Activated CD4-positive, alpha-beta T cell treated with anti-CD3 and anti-CD28 coated beads for 36 hours (primary cell): ENCODE results near the gene ACAD8. TPM values are rescaled to one million over a fixed set of nuclear protein-coding genes. Genes with fewer than 3 reads are reported as not detected.

Experiments
- ATAC-seq: fragments of 200-7000 bp; cut with Tn5 transposase; one replicate; pipeline ENCODE4 v1.10.0; 2021; ENCODE audit warnings: mild to moderate bottlenecking, moderate library complexity
- CTCF ChIA-PET: fragments of 350-600 bp; sonication (Branson Sonifier 250); formaldehyde crosslinking; loops from one replicate; lab custom pipeline; 2021; ENCODE audit warnings: antibody characterized with exemption; lab: Charles Lee
- POLR2A ChIA-PET: fragments of 350-600 bp; sonication (Branson Sonifier 250); formaldehyde crosslinking; loops from one replicate; lab custom pipeline; 2021; ENCODE audit warnings: antibody characterized with exemption, inconsistent platforms; lab: Charles Lee
- DNase-seq: peaks from one replicate; pipeline ENCODE4 v3.0.0-alpha.2; 2020
- H3K27ac Mint-ChIP-seq: one replicate; pipeline ENCODE4 v1.8.0; 2021; ENCODE audit warnings: mixed read lengths
- H3K27me3 Mint-ChIP-seq: one replicate; pipeline ENCODE4 v1.8.0; 2021; ENCODE audit warnings: mixed read lengths
- H3K36me3 Mint-ChIP-seq: one replicate; pipeline ENCODE4 v1.8.0; 2021; ENCODE audit warnings: low read depth, mixed read lengths
- H3K4me1 Mint-ChIP-seq: one replicate; pipeline ENCODE4 v1.8.0; 2021; ENCODE audit warnings: mixed read lengths
- H3K4me3 Mint-ChIP-seq: one replicate; pipeline ENCODE4 v1.8.0; 2021; ENCODE audit warnings: mild to moderate bottlenecking, moderate library complexity, mixed read lengths
- H3K9me3 Mint-ChIP-seq: one replicate; pipeline ENCODE4 v1.8.0; 2021; ENCODE audit warnings: low read depth, mixed read lengths
- intact Hi-C, 2 experiments: fragments of 100-400 bp; cut with DNase I in 1 of 2; cut with micrococcal nuclease in 1 of 2; formaldehyde crosslinking; loops; one replicate each; pipeline versions ENCODE4 v1.14.2 to v1.15.1; 2022 to 2024; cut with DNase I, micrococcal nuclease
- total RNA-seq, 2 experiments: library from RNA; stranded (reverse); gene quantifications; one replicate each; pipeline ENCODE4 v1.2.3, GENCODE V29; 2021

ACAD8 gene
- total RNA-seq, 2 experiments from 2014 or later, result 12.4 to 16.6 TPM

GRCh38 chr11:134290646-134291045 is 37.3 kb downstream of the ACAD8 start:
- DNase-seq (no peak), ATAC-seq (no peak)
- no peaks in the 10 kb centered on the region for H3K4me1 Mint-ChIP-seq
- no peak overlapping the region for H3K27ac Mint-ChIP-seq
- peaks cover 2% of the 10 kb centered on the region for H3K36me3 Mint-ChIP-seq
- ChIA-PET CTCF (no interaction called here), POLR2A (no interaction called here)
- intact Hi-C loops, result no loop called here
- H3K27me3 Mint-ChIP-seq, result no peaks in the 10 kb centered on the region
- H3K4me3 Mint-ChIP-seq, result no peak overlapping the region
- no peaks in the 10 kb centered on the region for H3K9me3 Mint-ChIP-seq

GRCh38 chr11:134291196-134291595 is 37.8 kb downstream of the ACAD8 start:
- Mint-ChIP-seq H3K27ac (no peak overlapping the region), H3K4me3 (no peak overlapping the region), H3K36me3 (peaks cover 2% of the 10 kb centered on the region), H3K4me1 (no peaks in the 10 kb centered on the region), H3K9me3 (no peaks in the 10 kb centered on the region), H3K27me3 (no peaks in the 10 kb centered on the region)
- ChIA-PET CTCF (no interaction called here), POLR2A (no interaction called here)
- DNase-seq (no peak), ATAC-seq (no peak)
- intact Hi-C loops, result no loop called here

DNA sequence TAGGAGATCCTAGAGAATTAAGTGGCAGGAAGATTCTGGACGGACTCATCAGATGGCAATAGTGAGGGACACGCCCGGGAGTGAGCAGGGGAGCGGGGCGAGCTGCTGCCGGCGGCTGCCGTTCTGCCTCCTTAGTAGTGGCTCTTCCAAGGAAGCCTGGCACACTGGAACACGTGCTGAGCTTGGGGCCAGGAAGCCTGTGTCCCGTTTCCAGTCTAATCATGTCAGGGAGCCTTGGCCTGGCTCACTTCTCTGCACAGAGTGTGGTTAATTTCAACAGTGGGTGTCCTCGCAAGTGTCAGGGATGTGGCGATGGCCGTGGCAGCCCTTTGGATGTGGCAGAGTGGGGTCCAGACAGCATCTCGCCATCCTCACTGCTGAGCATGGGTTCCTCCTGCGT is 39.3 kb downstream of the ACAD8 start:
- Mint-ChIP-seq H3K4me3 (no peak overlapping the region), H3K4me1 (no peaks in the 10 kb centered on the region), H3K36me3 (peaks cover 2% of the 10 kb centered on the region), H3K27ac (no peak overlapping the region), H3K9me3 (no peaks in the 10 kb centered on the region), H3K27me3 (no peaks in the 10 kb centered on the region)
- DNase-seq, result no peak
- ChIA-PET POLR2A (no interaction called here), CTCF (no interaction called here)
- ATAC-seq, result no peak
- intact Hi-C loops, result no loop called here

GRCh38 chr11:134293119-134294113 is 40.0 kb downstream of the ACAD8 start:
- peaks cover 3% of the 10 kb centered on the region for H3K36me3 Mint-ChIP-seq
- no peaks in the 10 kb centered on the region for H3K27me3 Mint-ChIP-seq
- no peak for DNase-seq
- POLR2A ChIA-PET, result no interaction called here
- intact Hi-C loops, result no loop called here
- H3K4me3 Mint-ChIP-seq, result no peak overlapping the region
- H3K9me3 Mint-ChIP-seq, result no peaks in the 10 kb centered on the region
- no peak overlapping the region for H3K27ac Mint-ChIP-seq
- no peaks in the 10 kb centered on the region for H3K4me1 Mint-ChIP-seq
- CTCF ChIA-PET, result no interaction called here
- ATAC-seq, result no peak

GRCh38 chr11:134294664-134295063 is 41.3 kb downstream of the ACAD8 start:
- peak; percentile 63 for ATAC-seq
- peaks cover 6% of the 10 kb centered on the region for H3K36me3 Mint-ChIP-seq
- no peaks in the 10 kb centered on the region for H3K27me3 Mint-ChIP-seq
- ChIA-PET POLR2A (no interaction called here), CTCF (no interaction called here)
- no peak overlapping the region for H3K4me3 Mint-ChIP-seq
- H3K9me3 Mint-ChIP-seq, result no peaks in the 10 kb centered on the region
- DNase-seq, result no peak
- intact Hi-C loops, result no loop called here
- H3K27ac Mint-ChIP-seq, result no peak overlapping the region
- no peaks in the 10 kb centered on the region for H3K4me1 Mint-ChIP-seq

DNA sequence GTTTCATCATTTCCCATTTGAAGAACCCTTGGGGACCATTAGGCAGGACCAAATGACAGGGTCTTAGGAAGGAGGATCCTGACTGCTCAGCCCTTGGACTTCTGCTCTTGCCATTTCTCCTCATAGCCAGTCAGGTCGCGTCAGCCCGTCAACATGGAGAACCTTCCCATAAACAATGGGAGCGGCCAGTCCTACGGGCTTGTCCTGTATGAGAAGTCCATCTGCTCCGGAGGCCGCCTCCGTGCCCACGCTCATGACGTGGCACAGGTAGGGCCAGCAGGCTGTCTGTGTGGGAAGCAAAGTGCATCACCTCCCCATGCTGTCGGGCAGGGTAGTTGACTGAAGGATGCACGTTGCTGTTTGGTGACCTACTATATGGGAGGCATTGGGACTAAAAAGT is 58.9 kb downstream of the ACAD8 start:
- CTCF ChIA-PET, result interaction anchor here (0.7 to 0.8 kb wide), 2 partner anchors 29 to 542 kb away, joined by 3 to 4 read pairs; no protein-coding TSS in a partner anchor
- DNase-seq, result no peak
- Mint-ChIP-seq H3K4me3 (no peak overlapping the region), H3K27ac (no peak overlapping the region), H3K27me3 (peaks cover 2% of the 10 kb centered on the region), H3K4me1 (no peaks in the 10 kb centered on the region), H3K9me3 (peaks cover 6% of the 10 kb centered on the region), H3K36me3 (peaks cover 8% of the 10 kb centered on the region)
- intact Hi-C loops, result no loop called here
- no peak for ATAC-seq
- POLR2A ChIA-PET, result no interaction called here

GRCh38 chr11:134312807-134313206 is 59.4 kb downstream of the ACAD8 start:
- peaks cover 2% of the 10 kb centered on the region for H3K27me3 Mint-ChIP-seq
- peaks cover 8% of the 10 kb centered on the region for H3K36me3 Mint-ChIP-seq
- ChIA-PET POLR2A (interaction anchor here (0.7 kb wide), 1 partner anchor 142 kb away, joined by 3 read pairs; no protein-coding TSS in a partner anchor), CTCF (interaction anchor here (0.7 kb wide), 1 partner anchor 28 kb away, joined by 4 read pairs; no protein-coding TSS in a partner anchor)
- DNase-seq, result no peak
- peaks cover 11% of the 10 kb centered on the region for H3K9me3 Mint-ChIP-seq
- no peak for ATAC-seq
- H3K4me1 Mint-ChIP-seq, result no peaks in the 10 kb centered on the region
- intact Hi-C loops, result no loop called here
- H3K4me3 Mint-ChIP-seq, result no peak overlapping the region
- H3K27ac Mint-ChIP-seq, result no peak overlapping the region

DNA sequence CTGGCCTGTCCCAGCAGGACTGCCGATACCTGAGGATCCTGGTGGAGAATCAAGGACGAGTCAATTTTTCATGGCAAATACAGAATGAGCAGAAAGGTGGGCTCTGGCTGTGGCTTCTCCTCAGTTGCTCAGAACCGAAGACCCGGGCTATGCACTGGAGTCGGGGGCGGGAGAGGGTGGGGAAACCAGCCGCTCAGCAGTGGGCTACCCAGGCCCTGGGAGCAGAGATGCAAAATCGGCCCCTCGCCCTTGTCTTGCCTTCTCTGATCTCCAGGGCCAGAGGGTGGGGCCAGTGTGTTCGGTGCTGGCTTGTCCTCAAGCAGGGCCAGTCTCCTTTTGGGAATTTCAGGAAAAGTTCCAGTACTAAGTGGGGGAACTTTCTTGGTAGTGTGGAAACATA is 60.0 kb downstream of the ACAD8 start:
- intact Hi-C loops, result no loop called here
- Mint-ChIP-seq H3K27me3 (peaks cover 2% of the 10 kb centered on the region), H3K36me3 (peaks cover 13% of the 10 kb centered on the region), H3K9me3 (peaks cover 13% of the 10 kb centered on the region), H3K27ac (no peak overlapping the region), H3K4me3 (no peak overlapping the region), H3K4me1 (no peaks in the 10 kb centered on the region)
- DNase-seq (no peak), ATAC-seq (no peak)
- CTCF ChIA-PET, result no interaction called here
- POLR2A ChIA-PET, result interaction anchor here (0.7 kb wide), 1 partner anchor 142 kb away, joined by 3 read pairs; no protein-coding TSS in a partner anchor

DNA sequence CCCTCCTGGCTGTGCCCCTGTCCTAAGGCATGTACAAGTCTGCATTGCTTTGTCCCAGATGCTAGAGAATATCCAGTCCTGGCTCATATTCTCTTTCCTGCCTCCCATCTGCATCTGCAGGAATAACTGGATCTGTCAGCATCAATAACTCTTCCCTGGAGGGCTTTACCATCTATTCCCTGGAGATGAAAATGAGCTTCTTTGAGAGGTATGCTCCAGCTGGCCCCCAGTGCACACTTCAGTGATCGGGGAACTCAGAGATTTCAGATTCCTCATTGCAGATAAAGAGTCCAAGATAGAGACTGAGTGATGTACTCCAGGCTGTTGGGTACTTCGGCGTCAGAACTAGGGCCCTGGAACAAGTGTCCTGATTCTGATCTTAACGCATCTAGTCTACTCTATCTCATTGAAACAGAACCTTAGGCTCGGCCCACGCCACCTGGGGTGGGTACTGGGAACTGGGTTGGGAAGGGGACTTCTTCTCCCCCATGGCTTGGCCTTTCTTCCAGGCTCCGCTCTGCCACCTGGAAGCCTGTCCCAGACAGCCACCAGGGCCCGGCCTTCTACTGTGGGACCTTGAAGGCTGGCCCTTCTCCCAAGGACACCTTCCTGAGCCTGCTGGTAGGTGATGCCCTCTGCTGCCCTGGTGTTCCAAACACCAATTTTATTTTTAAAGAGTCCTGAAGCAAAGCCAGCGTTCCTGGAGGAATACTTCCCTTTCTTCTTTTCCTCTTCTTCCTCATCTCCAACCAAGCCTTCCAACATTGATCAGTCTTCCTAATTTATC is 60.6 kb downstream of the ACAD8 start:
- peaks cover 14% of the 10 kb centered on the region for H3K36me3 Mint-ChIP-seq
- CTCF ChIA-PET, result no interaction called here
- no peaks in the 10 kb centered on the region for H3K4me1 Mint-ChIP-seq
- no peak for DNase-seq
- ATAC-seq, result no peak
- H3K27ac Mint-ChIP-seq, result no peak overlapping the region
- intact Hi-C loops, result no loop called here
- POLR2A ChIA-PET, result interaction anchor here (0.5 kb wide), 1 partner anchor 10 kb away, joined by 3 read pairs; no protein-coding TSS in a partner anchor
- H3K27me3 Mint-ChIP-seq, result peaks cover 2% of the 10 kb centered on the region
- no peak overlapping the region for H3K4me3 Mint-ChIP-seq
- peaks cover 13% of the 10 kb centered on the region for H3K9me3 Mint-ChIP-seq
